GM23338 (cell line): ENCODE results near the gene ST6GALNAC3. TPM values are rescaled to one million over a fixed set of nuclear protein-coding genes. Genes with fewer than 3 reads are reported as not detected.

Experiments used
- ATAC-seq: fragments of 200-7000 bp; cut with Tn5 transposase; 3 replicates; pipeline ENCODE4 v1.9.1; 2020
- DNase-seq: peaks from one replicate; pipeline ENCODE4 v3.0.0-alpha.2; 2015; ENCODE audit warnings: low spot score
- H2AFZ ChIP-seq: fragments of 200-600 bp; sonication (generic); 2 replicates; pipeline ENCODE4 v1.8.0; 2016; ENCODE audit warnings: antibody characterized with exemption, mild to moderate bottlenecking, moderate library complexity
- H3F3A ChIP-seq: fragments of 200-600 bp; sonication (generic); replicated peaks from 2 replicates; pipeline ENCODE4 v1.8.0; 2017; ENCODE audit warnings: antibody characterized with exemption, mixed run types, low read depth
- H3K27ac ChIP-seq: fragments of 200-600 bp; sonication (generic); 2 replicates; pipeline ENCODE4 v1.6.1; 2016; ENCODE audit warnings: low read depth
- H3K27me3 ChIP-seq: fragments of 200-600 bp; sonication (generic); 2 replicates; pipeline ENCODE4 v1.8.0; 2016; ENCODE audit warnings: mild to moderate bottlenecking, mixed run types, moderate library complexity; ENCODE audit not compliant: insufficient read depth
- H3K36me3 ChIP-seq: fragments of 200-600 bp; sonication (generic); 2 replicates; pipeline ENCODE4 v1.8.0; 2016; ENCODE audit warnings: mild to moderate bottlenecking; ENCODE audit not compliant: insufficient read depth
- H3K4me1 ChIP-seq: fragments of 200-600 bp; sonication (generic); 2 replicates; pipeline ENCODE4 v1.8.0; 2016; ENCODE audit warnings: mild to moderate bottlenecking, moderate library complexity; ENCODE audit not compliant: insufficient read depth
- H3K4me2 ChIP-seq: fragments of 200-600 bp; sonication (generic); 2 replicates; pipeline ENCODE4 v1.7.1; 2017; ENCODE audit warnings: mixed run types
- H3K4me3 ChIP-seq: fragments of 200-600 bp; sonication (generic); 2 replicates; pipeline ENCODE4 v1.6.1; 2016; ENCODE audit warnings: mixed run types
- H3K79me2 ChIP-seq: fragments of 200-600 bp; sonication (generic); replicated peaks from 2 replicates; pipeline ENCODE4 v1.8.0; 2017; ENCODE audit warnings: mild to moderate bottlenecking; ENCODE audit not compliant: insufficient read depth
- H3K9me2 ChIP-seq: fragments of 200-600 bp; sonication (generic); 2 replicates; pipeline ENCODE4 v1.8.0; 2017; ENCODE audit not compliant: insufficient read depth
- H4K20me1 ChIP-seq: fragments of 200-600 bp; sonication (generic); replicated peaks from 2 replicates; pipeline ENCODE4 v1.8.0; 2017; ENCODE audit warnings: mild to moderate bottlenecking; ENCODE audit not compliant: insufficient read depth
- H3K27ac Mint-ChIP-seq: 2 replicates; pipeline ENCODE4 v1.8.0; 2020; ENCODE audit warnings: inconsistent platforms, mild to moderate bottlenecking, moderate library complexity, mixed read lengths
- H3K27me3 Mint-ChIP-seq: 3 replicates; pipeline ENCODE4 v1.8.0; 2022; ENCODE audit warnings: low read depth, mild to moderate bottlenecking, moderate library complexity, mixed read lengths, inconsistent platforms; ENCODE audit not compliant: insufficient read depth, poor library complexity
- H3K36me3 Mint-ChIP-seq: 3 replicates; pipeline ENCODE4 v1.8.0; 2021; ENCODE audit warnings: low read depth, mild to moderate bottlenecking, inconsistent platforms, moderate library complexity, mixed read lengths
- H3K4me1 Mint-ChIP-seq: 3 replicates; pipeline ENCODE4 v1.8.0; 2020; ENCODE audit warnings: mild to moderate bottlenecking, inconsistent platforms, mixed read lengths
- H3K4me3 Mint-ChIP-seq: 3 replicates; pipeline ENCODE4 v1.8.0; 2021; ENCODE audit warnings: moderate library complexity, mild to moderate bottlenecking, inconsistent platforms, mixed read lengths
- H3K9me3 Mint-ChIP-seq: 3 replicates; pipeline ENCODE4 v1.8.0; 2020; ENCODE audit warnings: moderate library complexity, mild to moderate bottlenecking, inconsistent platforms, mixed read lengths
- EZH2 ChIP-seq: fragments of 200-600 bp; sonication (generic); IDR thresholded peaks from one replicate; pipeline ENCODE4 v1.8.0; 2017; ENCODE audit warnings: antibody characterized with exemption, mild to moderate bottlenecking, low read depth; ENCODE audit not compliant: unreplicated experiment
- EZH2phosphoT487 ChIP-seq: fragments of 200-600 bp; sonication (generic); IDR thresholded peaks from one replicate; pipeline ENCODE4 v1.8.1; 2018; ENCODE audit warnings: antibody characterized with exemption; ENCODE audit not compliant: unreplicated experiment
- NANOG ChIP-seq: IDR thresholded peaks from 2 replicates; pipeline ENCODE4 v1.6.1; 2016; ENCODE audit warnings: antibody characterized with exemption, borderline replicate concordance
- POLR2AphosphoS5 ChIP-seq: IDR thresholded peaks from 2 replicates; pipeline ENCODE4 v1.6.1; 2016; ENCODE audit warnings: antibody characterized with exemption, low read depth
- polyA plus RNA-seq: library from polyadenylated mRNA; unstranded; fragments of >200 nt; fragmentation: Nextera tagmentation; extraction: Ambion mirVana; gene quantifications from 2 replicates; pipeline ENCODE4 v1.2.1, GENCODE V29; 2016
- total RNA-seq: library from RNA; depleted of rRNA; stranded (reverse); fragments of >200 nt; shearing (Covaris generic); gene quantifications from 2 replicates; pipeline ENCODE4 v1.2.3, GENCODE V29; 2014
- TF ChIP-seq, protein P1 (sequence below), 2 experiments: fragments of 200-600 bp in 1 of 2; sonication (generic) in 1 of 2; conservative IDR thresholded peaks; 2 replicates each; pipeline versions ENCODE4 v1.5.1 to v1.6.1; 2016 to 2017; ENCODE audit warnings: antibody characterized with exemption in 2 of 2, low read depth in 2 of 2, mild to moderate bottlenecking in 2 of 2, moderate library complexity in 1 of 2
- TF ChIP-seq, protein P2 (sequence below): fragments of 250-450 bp; sonication (Bioruptor Pico); IDR thresholded peaks from 2 replicates; pipeline ENCODE4 v1.5.0; 2020; ENCODE audit warnings: mild to moderate bottlenecking, moderate library complexity

Gene ST6GALNAC3
- total and polyA plus RNA-seq, 2 experiments from 2014 or later, result 4.7 to 11.6 TPM

DNA sequence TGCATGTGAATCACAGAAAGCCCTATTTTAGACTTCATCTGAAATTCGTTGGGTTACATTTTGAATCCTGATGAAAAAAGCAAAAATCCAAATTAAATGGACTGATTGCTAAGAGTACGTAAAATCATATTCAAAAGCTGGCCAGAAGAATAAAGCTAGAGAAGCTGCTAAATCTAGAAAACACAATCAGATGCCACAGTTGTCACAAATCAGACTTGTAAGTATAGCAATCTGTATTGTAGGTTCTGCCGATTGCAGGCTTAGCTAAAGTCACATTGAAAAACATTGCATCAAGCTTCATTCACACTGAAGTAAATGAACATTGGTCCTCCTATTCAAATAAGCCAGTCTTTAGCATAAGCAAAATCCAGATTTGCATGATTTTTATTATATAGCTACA lies 557.6 kb downstream of the ST6GALNAC3 start:
- Histone ChIP-seq H3K4me3 (no peak overlapping the region), H3K79me2 (no peaks in the 10 kb centered on the region), H3K36me3 (no peaks in the 10 kb centered on the region), H3K4me2 (no peak overlapping the region), H3K27ac (no peak overlapping the region), H3K9me2 (peaks cover 4% of the 10 kb centered on the region; the same call in 1 of the 2 replicates), H3K27me3 (no peaks in the 10 kb centered on the region), H3F3A (no peaks in the 10 kb centered on the region), H3K4me1 (no peaks in the 10 kb centered on the region), H4K20me1 (no peaks in the 10 kb centered on the region), H2AFZ (no peak overlapping the region)
- Mint-ChIP-seq H3K27ac (peak overlapping the region; percentile 28; the same call in 1 of the 2 replicates), H3K4me1 (peaks cover 15% of the 10 kb centered on the region; the same call in 2 of the 3 replicates), H3K36me3 (peaks cover 4% of the 10 kb centered on the region; the same call in 1 of the 3 replicates), H3K27me3 (no peaks in the 10 kb centered on the region), H3K9me3 (no peaks in the 10 kb centered on the region), H3K4me3 (no peak overlapping the region)
- TF ChIP-seq, protein P1, sequence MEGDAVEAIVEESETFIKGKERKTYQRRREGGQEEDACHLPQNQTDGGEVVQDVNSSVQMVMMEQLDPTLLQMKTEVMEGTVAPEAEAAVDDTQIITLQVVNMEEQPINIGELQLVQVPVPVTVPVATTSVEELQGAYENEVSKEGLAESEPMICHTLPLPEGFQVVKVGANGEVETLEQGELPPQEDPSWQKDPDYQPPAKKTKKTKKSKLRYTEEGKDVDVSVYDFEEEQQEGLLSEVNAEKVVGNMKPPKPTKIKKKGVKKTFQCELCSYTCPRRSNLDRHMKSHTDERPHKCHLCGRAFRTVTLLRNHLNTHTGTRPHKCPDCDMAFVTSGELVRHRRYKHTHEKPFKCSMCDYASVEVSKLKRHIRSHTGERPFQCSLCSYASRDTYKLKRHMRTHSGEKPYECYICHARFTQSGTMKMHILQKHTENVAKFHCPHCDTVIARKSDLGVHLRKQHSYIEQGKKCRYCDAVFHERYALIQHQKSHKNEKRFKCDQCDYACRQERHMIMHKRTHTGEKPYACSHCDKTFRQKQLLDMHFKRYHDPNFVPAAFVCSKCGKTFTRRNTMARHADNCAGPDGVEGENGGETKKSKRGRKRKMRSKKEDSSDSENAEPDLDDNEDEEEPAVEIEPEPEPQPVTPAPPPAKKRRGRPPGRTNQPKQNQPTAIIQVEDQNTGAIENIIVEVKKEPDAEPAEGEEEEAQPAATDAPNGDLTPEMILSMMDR (conservative IDR thresholded peaks at IDR 0.05; ENCODE audit: low read depth in 2 of 2), result no peak
- TF ChIP-seq, protein P2, sequence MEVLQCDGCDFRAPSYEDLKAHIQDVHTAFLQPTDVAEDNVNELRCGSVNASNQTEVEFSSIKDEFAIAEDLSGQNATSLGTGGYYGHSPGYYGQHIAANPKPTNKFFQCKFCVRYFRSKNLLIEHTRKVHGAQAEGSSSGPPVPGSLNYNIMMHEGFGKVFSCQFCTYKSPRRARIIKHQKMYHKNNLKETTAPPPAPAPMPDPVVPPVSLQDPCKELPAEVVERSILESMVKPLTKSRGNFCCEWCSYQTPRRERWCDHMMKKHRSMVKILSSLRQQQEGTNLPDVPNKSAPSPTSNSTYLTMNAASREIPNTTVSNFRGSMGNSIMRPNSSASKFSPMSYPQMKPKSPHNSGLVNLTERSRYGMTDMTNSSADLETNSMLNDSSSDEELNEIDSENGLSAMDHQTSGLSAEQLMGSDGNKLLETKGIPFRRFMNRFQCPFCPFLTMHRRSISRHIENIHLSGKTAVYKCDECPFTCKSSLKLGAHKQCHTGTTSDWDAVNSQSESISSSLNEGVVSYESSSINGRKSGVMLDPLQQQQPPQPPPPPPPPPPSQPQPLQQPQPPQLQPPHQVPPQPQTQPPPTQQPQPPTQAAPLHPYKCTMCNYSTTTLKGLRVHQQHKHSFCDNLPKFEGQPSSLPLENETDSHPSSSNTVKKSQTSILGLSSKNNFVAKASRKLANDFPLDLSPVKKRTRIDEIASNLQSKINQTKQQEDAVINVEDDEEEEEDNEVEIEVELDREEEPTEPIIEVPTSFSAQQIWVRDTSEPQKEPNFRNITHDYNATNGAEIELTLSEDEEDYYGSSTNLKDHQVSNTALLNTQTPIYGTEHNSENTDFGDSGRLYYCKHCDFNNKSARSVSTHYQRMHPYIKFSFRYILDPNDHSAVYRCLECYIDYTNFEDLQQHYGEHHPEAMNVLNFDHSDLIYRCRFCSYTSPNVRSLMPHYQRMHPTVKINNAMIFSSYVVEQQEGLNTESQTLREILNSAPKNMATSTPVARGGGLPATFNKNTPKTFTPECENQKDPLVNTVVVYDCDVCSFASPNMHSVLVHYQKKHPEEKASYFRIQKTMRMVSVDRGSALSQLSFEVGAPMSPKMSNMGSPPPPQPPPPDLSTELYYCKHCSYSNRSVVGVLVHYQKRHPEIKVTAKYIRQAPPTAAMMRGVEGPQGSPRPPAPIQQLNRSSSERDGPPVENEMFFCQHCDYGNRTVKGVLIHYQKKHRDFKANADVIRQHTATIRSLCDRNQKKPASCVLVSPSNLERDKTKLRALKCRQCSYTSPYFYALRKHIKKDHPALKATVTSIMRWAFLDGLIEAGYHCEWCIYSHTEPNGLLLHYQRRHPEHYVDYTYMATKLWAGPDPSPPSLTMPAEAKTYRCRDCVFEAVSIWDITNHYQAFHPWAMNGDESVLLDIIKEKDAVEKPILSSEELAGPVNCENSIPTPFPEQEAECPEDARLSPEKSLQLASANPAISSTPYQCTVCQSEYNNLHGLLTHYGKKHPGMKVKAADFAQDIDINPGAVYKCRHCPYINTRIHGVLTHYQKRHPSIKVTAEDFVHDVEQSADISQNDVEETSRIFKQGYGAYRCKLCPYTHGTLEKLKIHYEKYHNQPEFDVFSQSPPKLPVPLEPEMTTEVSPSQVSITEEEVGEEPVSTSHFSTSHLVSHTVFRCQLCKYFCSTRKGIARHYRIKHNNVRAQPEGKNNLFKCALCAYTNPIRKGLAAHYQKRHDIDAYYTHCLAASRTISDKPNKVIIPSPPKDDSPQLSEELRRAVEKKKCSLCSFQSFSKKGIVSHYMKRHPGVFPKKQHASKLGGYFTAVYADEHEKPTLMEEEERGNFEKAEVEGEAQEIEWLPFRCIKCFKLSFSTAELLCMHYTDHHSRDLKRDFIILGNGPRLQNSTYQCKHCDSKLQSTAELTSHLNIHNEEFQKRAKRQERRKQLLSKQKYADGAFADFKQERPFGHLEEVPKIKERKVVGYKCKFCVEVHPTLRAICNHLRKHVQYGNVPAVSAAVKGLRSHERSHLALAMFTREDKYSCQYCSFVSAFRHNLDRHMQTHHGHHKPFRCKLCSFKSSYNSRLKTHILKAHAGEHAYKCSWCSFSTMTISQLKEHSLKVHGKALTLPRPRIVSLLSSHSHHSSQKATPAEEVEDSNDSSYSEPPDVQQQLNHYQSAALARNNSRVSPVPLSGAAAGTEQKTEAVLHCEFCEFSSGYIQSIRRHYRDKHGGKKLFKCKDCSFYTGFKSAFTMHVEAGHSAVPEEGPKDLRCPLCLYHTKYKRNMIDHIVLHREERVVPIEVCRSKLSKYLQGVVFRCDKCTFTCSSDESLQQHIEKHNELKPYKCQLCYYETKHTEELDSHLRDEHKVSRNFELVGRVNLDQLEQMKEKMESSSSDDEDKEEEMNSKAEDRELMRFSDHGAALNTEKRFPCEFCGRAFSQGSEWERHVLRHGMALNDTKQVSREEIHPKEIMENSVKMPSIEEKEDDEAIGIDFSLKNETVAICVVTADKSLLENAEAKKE (CRISPR knock-in tag), result no peak
- TF ChIP-seq EZH2 (no peak), POLR2AphosphoS5 (no peak), NANOG (no peak), EZH2phosphoT487 (no peak)
- no peak for ATAC-seq
- DNase-seq, result no peak
